Measurements from ENCODE around the gene PDCD1.

PDCD1 gene

DNA sequence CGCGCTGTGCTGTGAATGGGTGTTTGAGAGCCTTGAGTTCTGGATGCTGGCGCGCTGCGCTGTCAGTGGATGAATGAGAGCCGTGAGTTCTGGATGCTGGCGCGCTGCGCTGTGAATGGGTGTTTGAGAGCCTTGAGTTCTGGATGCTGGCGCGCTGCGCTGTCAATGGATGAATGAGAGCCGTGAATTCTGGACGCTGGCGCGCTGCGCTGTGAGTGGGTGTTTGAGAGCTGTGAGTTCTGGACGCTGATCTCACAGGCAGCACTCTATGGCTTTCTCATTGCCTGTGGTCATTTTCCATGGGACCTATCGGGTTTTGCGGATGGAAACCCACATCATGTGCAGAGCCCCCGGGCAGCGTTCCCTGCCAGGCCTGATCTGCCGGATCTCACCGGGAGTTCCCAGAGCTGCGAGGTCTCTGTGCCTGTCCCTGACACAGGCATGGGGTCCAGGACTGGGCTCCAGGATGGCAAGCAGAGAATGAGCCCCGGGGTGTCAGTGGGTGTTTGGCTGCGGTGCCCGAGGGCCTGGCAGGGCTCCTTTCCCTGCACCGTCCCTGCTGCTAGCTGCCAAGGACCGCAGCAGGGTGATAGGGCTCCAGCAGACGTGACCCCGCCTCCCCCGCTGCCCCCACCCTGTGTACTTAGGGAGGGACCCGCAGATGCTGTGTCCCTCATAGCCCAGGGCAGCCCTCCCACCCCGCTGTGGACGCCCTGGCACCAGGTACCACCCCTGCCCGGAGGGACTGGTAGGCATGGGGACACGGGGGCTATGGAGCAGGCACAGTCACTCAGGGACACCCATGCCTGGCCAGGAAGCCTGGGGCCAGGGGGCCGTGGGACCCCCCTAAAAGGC, 9.7 kb downstream of the PDCD1 start:
- no peak overlapping the region for H3K27ac ChIP-seq (replicated peaks)
- H3K27me3 ChIP-seq (ENCODE audit: insufficient read depth, poor library complexity, severe bottlenecking): peaks cover 6% of the 10 kb centered on the region
- H3K4me3 ChIP-seq (replicated peaks; ENCODE audit: insufficient read depth, low read length): no peak overlapping the region
- no peak for DNase-seq (ENCODE audit: low read depth in 1 of 2, low spot score in 1 of 2)
- TF ChIP-seq, protein P1, sequence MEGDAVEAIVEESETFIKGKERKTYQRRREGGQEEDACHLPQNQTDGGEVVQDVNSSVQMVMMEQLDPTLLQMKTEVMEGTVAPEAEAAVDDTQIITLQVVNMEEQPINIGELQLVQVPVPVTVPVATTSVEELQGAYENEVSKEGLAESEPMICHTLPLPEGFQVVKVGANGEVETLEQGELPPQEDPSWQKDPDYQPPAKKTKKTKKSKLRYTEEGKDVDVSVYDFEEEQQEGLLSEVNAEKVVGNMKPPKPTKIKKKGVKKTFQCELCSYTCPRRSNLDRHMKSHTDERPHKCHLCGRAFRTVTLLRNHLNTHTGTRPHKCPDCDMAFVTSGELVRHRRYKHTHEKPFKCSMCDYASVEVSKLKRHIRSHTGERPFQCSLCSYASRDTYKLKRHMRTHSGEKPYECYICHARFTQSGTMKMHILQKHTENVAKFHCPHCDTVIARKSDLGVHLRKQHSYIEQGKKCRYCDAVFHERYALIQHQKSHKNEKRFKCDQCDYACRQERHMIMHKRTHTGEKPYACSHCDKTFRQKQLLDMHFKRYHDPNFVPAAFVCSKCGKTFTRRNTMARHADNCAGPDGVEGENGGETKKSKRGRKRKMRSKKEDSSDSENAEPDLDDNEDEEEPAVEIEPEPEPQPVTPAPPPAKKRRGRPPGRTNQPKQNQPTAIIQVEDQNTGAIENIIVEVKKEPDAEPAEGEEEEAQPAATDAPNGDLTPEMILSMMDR (IDR thresholded peaks at IDR 0.05; ENCODE audit: insufficient read depth, low read length): no peak
- TF ChIP-seq GABPA (IDR thresholded peaks at IDR 0.05; ENCODE audit: low read depth) (no peak), SPI1 (IDR thresholded peaks at IDR 0.05; ENCODE audit: borderline replicate concordance, low read depth) (no peak), POLR2AphosphoS5 (IDR thresholded peaks at IDR 0.05; ENCODE audit: low read depth) (no peak)
- TF ChIP-seq, protein P2, sequence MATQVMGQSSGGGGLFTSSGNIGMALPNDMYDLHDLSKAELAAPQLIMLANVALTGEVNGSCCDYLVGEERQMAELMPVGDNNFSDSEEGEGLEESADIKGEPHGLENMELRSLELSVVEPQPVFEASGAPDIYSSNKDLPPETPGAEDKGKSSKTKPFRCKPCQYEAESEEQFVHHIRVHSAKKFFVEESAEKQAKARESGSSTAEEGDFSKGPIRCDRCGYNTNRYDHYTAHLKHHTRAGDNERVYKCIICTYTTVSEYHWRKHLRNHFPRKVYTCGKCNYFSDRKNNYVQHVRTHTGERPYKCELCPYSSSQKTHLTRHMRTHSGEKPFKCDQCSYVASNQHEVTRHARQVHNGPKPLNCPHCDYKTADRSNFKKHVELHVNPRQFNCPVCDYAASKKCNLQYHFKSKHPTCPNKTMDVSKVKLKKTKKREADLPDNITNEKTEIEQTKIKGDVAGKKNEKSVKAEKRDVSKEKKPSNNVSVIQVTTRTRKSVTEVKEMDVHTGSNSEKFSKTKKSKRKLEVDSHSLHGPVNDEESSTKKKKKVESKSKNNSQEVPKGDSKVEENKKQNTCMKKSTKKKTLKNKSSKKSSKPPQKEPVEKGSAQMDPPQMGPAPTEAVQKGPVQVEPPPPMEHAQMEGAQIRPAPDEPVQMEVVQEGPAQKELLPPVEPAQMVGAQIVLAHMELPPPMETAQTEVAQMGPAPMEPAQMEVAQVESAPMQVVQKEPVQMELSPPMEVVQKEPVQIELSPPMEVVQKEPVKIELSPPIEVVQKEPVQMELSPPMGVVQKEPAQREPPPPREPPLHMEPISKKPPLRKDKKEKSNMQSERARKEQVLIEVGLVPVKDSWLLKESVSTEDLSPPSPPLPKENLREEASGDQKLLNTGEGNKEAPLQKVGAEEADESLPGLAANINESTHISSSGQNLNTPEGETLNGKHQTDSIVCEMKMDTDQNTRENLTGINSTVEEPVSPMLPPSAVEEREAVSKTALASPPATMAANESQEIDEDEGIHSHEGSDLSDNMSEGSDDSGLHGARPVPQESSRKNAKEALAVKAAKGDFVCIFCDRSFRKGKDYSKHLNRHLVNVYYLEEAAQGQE (IDR thresholded peaks at IDR 0.05; ENCODE audit: insufficient replicate concordance, low read depth): no peak

DNA sequence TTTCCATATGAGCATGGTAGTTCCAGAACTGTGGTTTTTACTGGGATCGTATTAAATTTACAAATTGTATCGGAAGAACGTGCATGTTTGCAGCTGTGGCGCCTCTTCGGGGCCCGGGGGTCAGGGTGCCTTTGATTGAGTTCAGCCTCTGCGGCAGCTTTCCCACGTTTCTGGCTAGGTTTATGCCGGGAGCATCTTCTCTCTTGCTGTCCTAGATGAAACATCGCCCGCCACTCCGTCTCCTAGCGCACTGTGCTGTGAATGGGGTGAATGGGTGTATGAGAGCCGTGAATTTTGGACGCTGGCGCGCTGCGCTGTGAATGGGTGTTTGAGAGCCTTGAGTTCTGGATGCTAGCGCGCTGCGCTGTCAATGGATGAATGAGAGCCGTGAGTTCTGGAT, 12.3 kb downstream of the PDCD1 start:
- DNase-seq (ENCODE audit: low read depth in 1 of 2, low spot score in 1 of 2): no peak
- Histone ChIP-seq H3K27ac (replicated peaks) (no peak overlapping the region), H3K4me3 (replicated peaks; ENCODE audit: insufficient read depth, low read length) (no peak overlapping the region), H3K27me3 (ENCODE audit: insufficient read depth, poor library complexity, severe bottlenecking) (peaks cover 6% of the 10 kb centered on the region)
- no peak for TF ChIP-seq GABPA (IDR thresholded peaks at IDR 0.05; ENCODE audit: low read depth)
- no peak for TF ChIP-seq SPI1 (IDR thresholded peaks at IDR 0.05; ENCODE audit: borderline replicate concordance, low read depth)
- TF ChIP-seq, protein P2 (IDR thresholded peaks at IDR 0.05; ENCODE audit: insufficient replicate concordance, low read depth): no peak
- TF ChIP-seq POLR2AphosphoS5 (IDR thresholded peaks at IDR 0.05; ENCODE audit: low read depth): no peak
- TF ChIP-seq, protein P1 (IDR thresholded peaks at IDR 0.05; ENCODE audit: insufficient read depth, low read length): no peak

DNA sequence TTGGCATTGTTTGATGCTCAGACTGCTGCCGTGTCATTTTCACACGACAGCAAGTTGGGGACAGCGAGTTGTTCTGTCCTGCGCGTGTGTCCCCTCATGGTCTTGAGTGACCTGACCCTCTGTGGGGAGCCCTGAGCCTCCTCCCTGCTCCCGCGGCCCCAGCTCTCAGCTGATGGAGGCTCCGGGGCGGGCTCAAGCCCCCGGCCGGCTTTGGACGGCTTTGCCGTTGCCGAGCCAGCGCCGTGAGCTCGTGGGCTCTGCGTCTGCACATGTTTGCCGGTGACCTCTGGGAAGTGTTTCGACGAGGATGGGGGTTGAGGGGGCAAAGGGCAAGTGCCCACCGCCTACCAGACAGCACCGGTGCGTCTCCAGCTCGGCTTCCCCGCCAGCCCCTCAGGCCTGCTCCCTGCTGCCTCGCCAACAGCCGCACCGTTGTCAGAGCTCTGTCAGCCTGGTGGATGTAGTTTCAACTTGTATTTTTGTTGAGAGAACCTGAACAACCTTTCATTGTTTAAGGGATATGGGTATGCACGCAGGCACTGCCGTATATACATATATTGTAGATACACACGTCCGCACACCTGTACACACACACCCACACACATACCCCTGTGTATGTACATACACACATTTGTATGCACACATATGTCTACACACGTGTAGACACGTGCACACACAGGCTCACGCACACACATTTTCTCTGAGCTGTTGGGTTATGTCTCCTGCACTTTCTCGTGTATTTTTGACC, 13.7 kb downstream of the PDCD1 start:
- Histone ChIP-seq H3K27me3 (ENCODE audit: insufficient read depth, poor library complexity, severe bottlenecking) (peaks cover 6% of the 10 kb centered on the region), H3K4me3 (replicated peaks; ENCODE audit: insufficient read depth, low read length) (no peak overlapping the region), H3K27ac (replicated peaks) (no peak overlapping the region)
- TF ChIP-seq, protein P1 (IDR thresholded peaks at IDR 0.05; ENCODE audit: insufficient read depth, low read length): no peak
- no peak for TF ChIP-seq SPI1 (IDR thresholded peaks at IDR 0.05; ENCODE audit: borderline replicate concordance, low read depth)
- TF ChIP-seq, protein P2 (IDR thresholded peaks at IDR 0.05; ENCODE audit: insufficient replicate concordance, low read depth): no peak
- no peak for TF ChIP-seq POLR2AphosphoS5 (IDR thresholded peaks at IDR 0.05; ENCODE audit: low read depth)
- no peak for TF ChIP-seq GABPA (IDR thresholded peaks at IDR 0.05; ENCODE audit: low read depth)
- no peak for DNase-seq (ENCODE audit: low read depth in 1 of 2, low spot score in 1 of 2)

Data from HL-60 (cell line).